Caki2 (cell line): ENCODE results near the gene PTGES. TPM values are rescaled to one million over a fixed set of nuclear protein-coding genes. Genes with fewer than 3 reads are reported as not detected.
"Not testable (repeated sequence)": the region's sequence is repeated elsewhere in the genome, so short reads cannot be mapped to it uniquely, and the experiment has no call there.

Source experiments
- DNase-seq: peaks from one replicate; pipeline ENCODE4 v3.0.0-alpha.2; 2015; ENCODE audit warnings: low read depth
- in situ Hi-C: cut with HindIII; loops from 2 replicates; pipeline ENCODE4 v1.10.0; 2016; ENCODE audit warnings: low sequenced_read_pairs, low pct_unique_long_range_greater_than_20kb, mixed read lengths
- total RNA-seq: library from RNA; depleted of rRNA; stranded (reverse); fragments of >200 nt; shearing (Covaris generic); gene quantifications from 2 replicates; pipeline ENCODE4 v1.2.3, GENCODE V29; 2014; ENCODE audit warnings: low replicate concordance

The PTGES gene
- total RNA-seq, 1 experiment from 2014 or later: 54.4 TPM

- DNase-seq: no peak
- in situ Hi-C loops: no loop called here
Observed at GRCh38 chr9:129774791-129775447, 22.1 kb upstream of the PTGES start.

- in situ Hi-C loops: no loop called here
- peak; percentile 44 for DNase-seq
Observed at GRCh38 chr9:129773262-129774048, 20.6 kb upstream of the PTGES start.

GRCh38 chr9:129770741-129771140 lies 17.9 kb upstream of the PTGES start:
- in situ Hi-C loops: no loop called here
- no peak for DNase-seq

GRCh38 chr9:129769669-129770068 lies 16.8 kb upstream of the PTGES start:
- in situ Hi-C loops: no loop called here
- DNase-seq: no peak

- in situ Hi-C loops: no loop called here
- DNase-seq: no peak
Observed at GRCh38 chr9:129768486-129768885, 15.6 kb upstream of the PTGES start.

- DNase-seq: no peak
Observed at GRCh38 chr9:129765764-129766317, 13.0 kb upstream of the PTGES start.

GRCh38 chr9:129762985-129763926 lies 10.4 kb upstream of the PTGES start:
- in situ Hi-C loops: no loop called here
- no peak for DNase-seq

More at GRCh38 chr9:129765764-129766317, 13.0 kb upstream of the PTGES start:
- in situ Hi-C loops: no loop called here

GRCh38 chr9:129762370-129762984 lies 9.6 kb upstream of the PTGES start:
- peak; percentile 76 for DNase-seq
- in situ Hi-C loops: not testable (repeated sequence)

GRCh38 chr9:129761901-129762369 lies 9.1 kb upstream of the PTGES start:
- in situ Hi-C loops: no loop called here

GRCh38 chr9:129761293-129761900 lies 8.6 kb upstream of the PTGES start:
- DNase-seq: no peak
- in situ Hi-C loops: no loop called here

More at GRCh38 chr9:129761901-129762369, 9.1 kb upstream of the PTGES start:
- peak; percentile 75 for DNase-seq

GRCh38 chr9:129760784-129761183 lies 7.9 kb upstream of the PTGES start:
- DNase-seq, in situ Hi-C loops: not testable (repeated sequence)

- in situ Hi-C loops: no loop called here
- DNase-seq: no peak
Observed at GRCh38 chr9:129759804-129760502, 7.1 kb upstream of the PTGES start.

- in situ Hi-C loops: no loop called here
- DNase-seq: no peak
Observed at GRCh38 chr9:129759319-129759718, 6.5 kb upstream of the PTGES start.

- in situ Hi-C loops: no loop called here
- no peak for DNase-seq
Observed at GRCh38 chr9:129757045-129757444, 4.2 kb upstream of the PTGES start.

- no peak for DNase-seq
- in situ Hi-C loops: no loop called here
Observed at GRCh38 chr9:129756191-129756590, 3.3 kb upstream of the PTGES start.

- no peak for DNase-seq
- in situ Hi-C loops: no loop called here
Observed at GRCh38 chr9:129755151-129755550, 2.3 kb upstream of the PTGES start.
